Stimulated activated CD8-positive, alpha-beta memory T cell treated with anti-CD3 and anti-CD28 coated beads, Interleukin-4, amount 100 ng/mL, for 48 hours (primary cell): ENCODE measurements around the gene SH2D7.

Experiments
- DNase-seq: peaks from one replicate; pipeline ENCODE4 v3.0.0-alpha.2; 2020

The SH2D7 gene

GRCh38 chr15:78079298-78080087 lies 12.9 kb upstream of the SH2D7 start:
- no peak for DNase-seq

- DNase-seq = no peak
These were observed 12.3 kb upstream of the SH2D7 start for GRCh38 chr15:78080088-78080460.

DNA sequence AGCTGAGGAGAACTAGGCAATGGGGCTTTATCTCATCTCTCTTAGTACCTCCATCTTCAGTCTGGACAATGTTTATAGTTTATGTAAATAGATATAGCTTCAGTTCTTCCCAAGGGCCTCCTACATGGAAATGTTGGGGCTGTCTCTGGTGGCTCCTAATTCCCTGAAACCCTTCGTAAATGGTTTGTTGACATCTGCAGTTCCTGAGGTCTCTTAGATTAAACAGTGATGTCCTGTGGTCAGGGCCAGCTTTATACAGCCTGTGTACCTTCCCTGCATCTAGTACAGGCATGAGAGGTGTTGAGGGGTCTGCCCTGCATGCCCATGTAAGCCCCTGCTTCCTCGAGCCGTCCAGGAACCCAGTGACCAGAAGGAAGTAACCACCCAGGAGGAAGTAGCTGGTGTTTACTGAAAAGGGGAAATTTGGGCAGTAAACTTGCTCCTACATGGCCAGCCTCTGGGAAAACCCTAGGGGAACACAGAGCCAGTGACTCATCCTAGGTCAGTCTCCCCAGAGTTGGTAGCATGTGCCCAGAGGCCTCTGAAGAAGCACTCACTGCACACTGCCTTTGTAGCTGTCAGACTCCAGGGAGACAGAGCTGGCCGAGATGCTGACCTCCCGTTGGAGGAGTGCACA lies 10.1 kb upstream of the SH2D7 start:
- DNase-seq = no peak

- no peak for DNase-seq
These were observed 9.6 kb upstream of the SH2D7 start for GRCh38 chr15:78082743-78083110.

GRCh38 chr15:78083186-78083585 lies 9.2 kb upstream of the SH2D7 start:
- no peak for DNase-seq

DNA sequence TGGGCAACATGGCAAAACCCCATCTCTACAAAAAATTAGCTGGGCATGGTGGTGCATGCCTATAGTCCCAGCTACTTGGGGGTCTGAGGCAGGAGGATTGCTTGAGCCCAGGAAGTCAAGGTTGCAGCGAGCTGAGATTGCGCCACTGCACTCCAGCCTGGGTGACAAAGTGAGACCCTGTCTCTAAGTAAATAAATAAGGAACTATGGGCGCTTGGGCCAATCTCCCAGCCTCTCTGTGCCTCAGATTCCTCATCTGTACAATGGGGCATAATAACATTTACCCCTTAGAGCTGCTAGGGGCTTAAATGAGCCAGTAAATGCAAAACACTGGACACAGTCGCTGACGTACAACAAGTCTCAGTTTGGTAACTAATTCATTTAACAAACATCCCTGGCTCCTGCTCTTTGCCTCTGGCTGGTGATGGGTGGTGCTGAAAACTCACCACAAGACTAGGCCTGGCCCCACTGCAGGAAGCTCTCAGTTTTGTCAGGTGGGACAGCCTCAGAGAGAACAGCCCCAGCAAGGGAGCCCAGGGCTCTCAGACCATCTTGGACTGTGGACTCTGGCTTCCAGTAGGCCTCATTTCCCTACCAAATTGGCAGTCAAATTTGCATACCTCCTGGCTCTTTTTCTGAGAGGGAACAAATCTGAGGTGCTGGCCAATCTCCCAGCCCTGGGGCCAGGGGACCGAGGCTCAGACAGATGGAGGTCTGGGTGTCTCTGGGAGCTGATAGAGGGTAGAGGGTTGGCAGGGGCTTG lies 8.5 kb upstream of the SH2D7 start:
- no peak for DNase-seq

DNA sequence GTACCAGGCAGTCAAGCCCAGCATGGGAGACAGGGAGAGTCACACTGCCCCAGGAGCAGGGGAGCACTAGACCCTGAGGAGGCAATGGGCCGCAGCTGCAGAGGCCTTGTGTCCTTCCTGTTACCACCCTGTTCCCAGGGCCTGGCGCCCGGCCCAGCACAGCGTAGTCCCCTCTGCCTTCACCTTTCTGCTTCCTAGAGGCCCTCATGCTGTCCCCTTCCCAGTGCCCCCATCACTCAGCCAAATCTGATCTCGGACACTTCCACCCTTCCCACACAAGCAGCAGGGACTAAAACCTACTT lies 8.0 kb upstream of the SH2D7 start:
- no peak for DNase-seq

DNA sequence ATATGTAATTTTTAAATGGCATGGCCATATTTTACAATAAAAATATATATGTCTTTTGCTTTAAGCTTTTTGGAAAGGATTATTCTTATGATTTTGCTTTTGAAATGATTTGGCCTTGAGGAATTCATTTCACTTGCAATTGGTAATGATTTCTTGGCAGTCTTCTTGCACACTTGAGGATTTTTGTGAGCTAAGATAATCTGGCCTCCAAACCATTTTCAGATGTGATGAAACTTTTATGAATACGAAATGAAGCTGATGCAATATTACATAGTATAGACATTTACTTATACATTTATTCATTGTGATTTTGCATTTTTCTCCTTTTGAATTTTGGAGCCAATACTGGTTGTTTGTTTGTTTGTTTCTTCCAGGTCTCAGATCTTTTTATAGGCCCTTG lies 6.4 kb upstream of the SH2D7 start:
- no peak for DNase-seq

DNA sequence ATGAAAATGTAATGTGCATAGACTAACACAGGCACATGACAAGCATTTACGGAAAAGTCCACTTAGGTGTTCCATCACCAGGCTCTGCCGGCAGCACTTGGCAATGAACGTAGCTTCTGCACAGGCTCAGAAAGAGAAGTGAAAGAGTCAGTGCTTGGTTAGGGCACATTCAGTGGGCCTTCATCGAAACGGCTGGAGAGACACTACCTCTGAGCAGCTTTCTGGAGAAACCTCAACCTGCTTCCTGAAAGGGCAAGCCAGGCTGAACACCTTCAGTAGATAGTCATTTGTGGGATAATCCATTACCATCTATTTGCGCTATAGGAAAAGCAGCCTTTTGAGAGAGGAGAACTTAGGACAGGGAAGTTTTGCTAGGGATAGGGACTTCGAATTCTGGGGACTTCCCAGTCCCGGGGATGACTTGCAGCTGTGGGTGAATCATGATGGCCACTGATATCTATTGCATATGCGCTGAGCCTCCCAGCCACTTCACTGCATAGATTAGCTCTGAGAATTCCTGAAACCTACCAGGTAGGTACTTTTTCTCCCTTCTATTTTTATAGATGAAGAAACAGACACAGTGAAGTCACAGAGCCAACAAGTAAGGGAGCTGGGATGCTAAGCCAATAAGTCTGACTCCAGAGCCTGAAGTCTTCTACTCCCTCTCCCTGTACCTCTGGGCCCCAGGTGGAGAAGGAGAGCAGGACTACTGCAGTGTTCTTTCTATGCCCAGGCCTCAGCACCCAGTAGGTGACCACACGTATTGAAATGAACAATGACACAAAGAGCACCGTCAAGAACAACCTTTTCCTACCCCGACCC lies 4.2 kb upstream of the SH2D7 start:
- DNase-seq = no peak

DNA sequence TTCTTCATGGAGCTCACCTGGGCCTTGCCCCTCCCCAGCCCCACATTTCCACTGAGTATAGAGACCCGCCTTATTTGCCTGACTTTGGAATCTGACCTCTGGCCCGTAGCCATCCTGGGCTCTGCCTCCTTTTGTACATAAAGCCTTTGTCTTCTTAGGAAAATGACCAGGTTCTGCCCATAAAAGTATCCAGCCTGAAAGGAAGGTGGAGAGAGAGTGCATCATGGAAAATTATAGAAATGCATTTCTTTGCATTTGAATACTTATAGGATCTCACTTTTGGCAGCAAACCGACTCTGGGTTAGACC lies 3.6 kb upstream of the SH2D7 start:
- DNase-seq = no peak

DNA sequence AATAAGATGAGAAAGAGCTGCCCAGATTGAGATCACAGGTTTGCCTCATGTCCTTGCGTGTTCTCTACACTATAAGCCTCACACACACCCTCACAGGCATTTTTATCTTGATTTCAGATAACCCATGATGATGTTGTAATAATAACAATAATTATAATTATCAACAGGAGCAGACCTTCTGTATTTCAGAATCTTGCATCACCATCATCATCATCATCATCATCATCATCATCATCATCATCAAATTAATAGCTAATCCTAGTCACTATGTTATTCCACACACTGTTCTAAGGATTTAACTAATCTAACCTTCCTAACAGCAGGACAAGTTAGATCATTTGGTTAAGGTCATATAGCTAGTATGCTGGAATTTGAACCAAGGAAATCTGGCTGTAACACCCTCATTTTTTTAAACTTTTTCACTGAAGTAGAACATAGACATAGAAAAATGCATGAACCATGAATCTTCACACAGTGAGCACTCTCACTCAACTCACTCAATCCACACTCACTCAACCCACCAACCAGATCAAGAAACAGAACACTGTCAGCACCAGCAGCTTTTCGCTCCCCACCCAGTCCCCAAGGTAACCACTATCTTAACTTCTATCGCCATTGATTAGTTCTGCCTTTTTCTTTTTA lies 1.8 kb upstream of the SH2D7 start:
- DNase-seq = no peak

- DNase-seq = no peak
These were observed 1.1 kb downstream of the SH2D7 start for GRCh38 chr15:78093242-78094020.

DNA sequence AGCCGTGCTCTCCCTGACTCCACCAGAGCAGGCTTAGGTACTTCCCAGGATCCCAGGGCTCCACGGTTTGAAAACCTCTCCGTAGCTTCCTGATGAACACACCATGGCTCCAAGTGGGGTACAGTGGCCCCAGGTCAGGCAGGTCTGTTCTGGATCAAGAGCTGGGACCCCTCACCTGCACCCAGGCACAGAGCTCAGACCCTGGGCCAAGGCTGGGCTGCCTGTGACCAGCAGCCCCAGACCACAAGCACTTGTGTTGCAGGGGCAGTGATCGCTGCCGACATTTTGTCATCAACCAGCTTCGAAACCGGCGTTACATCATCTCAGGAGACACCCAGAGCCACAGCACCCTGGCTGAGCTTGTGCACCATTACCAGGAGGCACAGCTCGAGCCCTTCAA lies 5.3 kb downstream of the SH2D7 start:
- no peak for DNase-seq

DNA sequence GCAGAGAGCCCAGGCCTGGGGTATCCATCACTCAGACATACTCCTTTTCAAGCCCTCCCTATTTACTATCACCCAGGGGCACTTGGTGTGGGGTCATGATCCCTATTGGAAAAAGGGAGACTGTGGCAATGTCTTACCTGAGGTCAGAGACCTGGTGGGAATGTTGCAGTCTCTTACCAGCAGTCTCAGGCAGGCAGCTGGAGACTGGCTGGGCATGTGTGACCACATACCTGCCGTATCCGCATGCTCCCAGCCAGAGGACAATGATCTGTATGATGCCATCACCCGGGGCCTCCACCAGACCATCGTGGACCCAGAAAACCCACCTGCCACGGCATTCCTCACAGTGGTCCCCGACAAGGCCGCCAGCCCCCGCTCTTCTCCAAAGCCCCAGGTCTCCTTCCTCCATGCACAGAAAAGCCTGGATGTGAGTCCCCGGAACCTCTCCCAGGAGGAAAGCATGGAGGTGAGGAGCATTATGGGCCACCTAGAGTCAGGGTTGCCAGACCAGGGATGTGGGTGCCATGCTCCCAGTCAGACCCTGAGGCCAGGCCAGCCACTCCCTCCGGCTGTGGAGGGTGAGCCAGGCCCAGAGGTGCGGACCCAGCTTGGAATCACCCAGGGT lies 5.9 kb downstream of the SH2D7 start:
- no peak for DNase-seq

- no peak for DNase-seq
These were observed 8.5 kb downstream of the SH2D7 start for GRCh38 chr15:78100886-78101285.

- DNase-seq = no peak
These were observed 9.2 kb downstream of the SH2D7 start for GRCh38 chr15:78101423-78102105.

DNA sequence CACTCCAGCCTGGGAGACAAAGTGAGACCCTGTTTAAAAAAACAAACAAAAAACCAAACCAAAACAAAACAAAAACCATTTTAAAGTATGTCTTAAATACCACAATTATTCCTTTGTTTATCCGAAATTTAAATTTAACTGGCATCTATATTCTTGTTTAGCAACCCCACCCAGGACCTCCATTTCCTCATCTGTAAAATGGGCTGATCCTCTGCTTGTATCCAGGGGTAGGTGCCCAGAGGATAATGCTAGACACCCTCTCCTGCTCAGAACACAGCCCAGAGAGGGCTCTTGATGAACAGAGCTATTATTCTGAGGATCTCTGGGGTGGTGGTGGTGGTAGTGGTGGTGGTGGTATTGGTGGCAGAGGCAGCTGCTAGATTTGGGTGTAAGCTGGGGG lies 9.8 kb downstream of the SH2D7 start:
- DNase-seq = no peak

- DNase-seq = no peak
These were observed 10.4 kb downstream of the SH2D7 start for GRCh38 chr15:78102741-78103140.

- DNase-seq = peak; percentile 75
These were observed 11.2 kb downstream of the SH2D7 start for GRCh38 chr15:78103406-78104118.

DNA sequence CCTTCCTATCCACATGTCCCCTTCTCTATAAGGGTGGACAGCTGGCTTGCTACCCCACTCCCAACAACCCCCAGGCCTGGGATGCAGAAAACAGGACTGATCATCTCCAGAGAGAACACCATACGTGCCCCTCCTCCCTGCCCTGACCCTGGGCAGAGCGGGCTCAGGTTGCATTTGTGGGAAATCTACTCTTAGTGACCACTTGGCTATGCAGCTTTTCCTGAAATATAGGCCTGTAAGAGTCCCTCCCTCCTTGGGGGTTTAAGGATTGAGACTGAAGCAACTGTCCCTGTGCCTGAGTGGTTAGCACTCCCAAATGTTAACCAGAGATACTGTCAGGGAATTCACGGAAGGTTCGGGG lies 11.7 kb downstream of the SH2D7 start:
- DNase-seq = no peak
